Measurements from ENCODE around the gene CBX8. TPM values are rescaled to one million over a fixed set of nuclear protein-coding genes. Genes with fewer than 3 reads are reported as not detected.

CBX8 gene
- total and polyA plus RNA-seq, 7 donors: 0.28 to 5.6 (median 1.8) TPM

- intact Hi-C loops (cut with DNase I): no loop called here
- no peak for DNase-seq
- Histone ChIP-seq H3K9me3 (no peaks in the 10 kb centered on the region), H3K4me1 (peaks cover 0 to 21% (median 12%) of the 10 kb centered on the region in 4 donors), H3K27me3 (peaks cover 0 to 21% (median 0%) of the 10 kb centered on the region in 3 donors), H3K36me3 (no peaks in the 10 kb centered on the region), H3K4me3 (no peak overlapping the region), H3K27ac (no peak overlapping the region)
- 92% methylated on average over 26 of the region's 26 CpGs for WGBS, 2 donors
- TF ChIP-seq POLR2A (IDR thresholded peaks at IDR 0.05): no peak
- TF ChIP-seq POLR2AphosphoS5 (IDR thresholded peaks at IDR 0.05): no peak
- no peak for TF ChIP-seq CTCF (IDR thresholded peaks at IDR 0.05)
- TF ChIP-seq EP300 (IDR thresholded peaks at IDR 0.05): no peak
Measured at GRCh38 chr17:79826841-79827578, 30.1 kb upstream of the CBX8 start.

- Histone ChIP-seq H3K9me3 (no peaks in the 10 kb centered on the region), H3K27me3 (peaks cover 0 to 21% (median 0%) of the 10 kb centered on the region in 3 donors), H3K36me3 (no peaks in the 10 kb centered on the region), H3K27ac (no peak overlapping the region), H3K4me1 (peaks cover 0 to 13% (median 4%) of the 10 kb centered on the region in 4 donors), H3K4me3 (no peak overlapping the region)
- no peak for TF ChIP-seq CTCF (IDR thresholded peaks at IDR 0.05)
- TF ChIP-seq POLR2AphosphoS5 (IDR thresholded peaks at IDR 0.05): no peak
- TF ChIP-seq EP300 (IDR thresholded peaks at IDR 0.05): no peak
- no peak for TF ChIP-seq POLR2A (IDR thresholded peaks at IDR 0.05)
- WGBS, 2 donors: 43 to 65% methylated on average over 11 of the region's 11 CpGs
- intact Hi-C loops (cut with DNase I): no loop called here
- DNase-seq: peak; percentile 68
Measured at GRCh38 chr17:79826204-79826680, 29.4 kb upstream of the CBX8 start.

GRCh38 chr17:79825580-79825921 is 28.7 kb upstream of the CBX8 start:
- Histone ChIP-seq H3K9me3 (no peaks in the 10 kb centered on the region), H3K4me3 (no peak overlapping the region), H3K27ac (no peak overlapping the region), H3K27me3 (peaks cover 0 to 21% (median 0%) of the 10 kb centered on the region in 3 donors), H3K36me3 (no peaks in the 10 kb centered on the region), H3K4me1 (peaks cover 0 to 10% (median 3%) of the 10 kb centered on the region in 4 donors)
- TF ChIP-seq POLR2A (IDR thresholded peaks at IDR 0.05): no peak
- no peak for TF ChIP-seq CTCF (IDR thresholded peaks at IDR 0.05)
- TF ChIP-seq POLR2AphosphoS5 (IDR thresholded peaks at IDR 0.05): no peak
- TF ChIP-seq EP300 (IDR thresholded peaks at IDR 0.05): no peak
- 95 to 96% methylated on average over 5 of the region's 5 CpGs for WGBS, 2 donors
- intact Hi-C loops (cut with DNase I): no loop called here
- DNase-seq: no peak

GRCh38 chr17:79824893-79825579 is 28.2 kb upstream of the CBX8 start:
- DNase-seq: no peak
- intact Hi-C loops (cut with DNase I): no loop called here
- no peaks in the 10 kb centered on the region for H3K9me3 ChIP-seq
- no peak overlapping the region for H3K4me3 ChIP-seq
- H3K27ac ChIP-seq: no peak overlapping the region
- 70 to 81% methylated on average over 6 of the region's 6 CpGs for WGBS, 2 donors
- TF ChIP-seq EP300 (IDR thresholded peaks at IDR 0.05) (no peak), POLR2A (IDR thresholded peaks at IDR 0.05) (no peak), POLR2AphosphoS5 (IDR thresholded peaks at IDR 0.05) (no peak), CTCF (IDR thresholded peaks at IDR 0.05) (no peak)
- H3K4me1 ChIP-seq: peaks cover 0 to 10% (median 3%) of the 10 kb centered on the region in 4 donors
- H3K27me3 ChIP-seq: peaks cover 0 to 21% (median 0%) of the 10 kb centered on the region in 3 donors
- no peaks in the 10 kb centered on the region for H3K36me3 ChIP-seq

Measured in sigmoid colon (tissue), 7 donors.